MM.1S (cell line): ENCODE results near the gene MVP.
"Not testable (repeated sequence)": the region's sequence is repeated elsewhere in the genome, so short reads cannot be mapped to it uniquely, and the experiment has no call there.

ENCODE experiments used
- DNase-seq: peaks from one replicate; pipeline ENCODE4 v3.0.0-alpha.2; 2015
- H2AFZ ChIP-seq: fragments of 300-600 bp; sonication (generic); 2 replicates; pipeline ENCODE4 v1.6.0; 2016; ENCODE audit warnings: antibody characterized with exemption, low read length
- H3F3A ChIP-seq: fragments of 300-600 bp; sonication (generic); 2 replicates; pipeline ENCODE4 v1.6.1; 2016; ENCODE audit warnings: mild to moderate bottlenecking, antibody characterized with exemption, low read length, moderate library complexity, mixed read lengths; ENCODE audit not compliant: insufficient read depth
- H3K27ac ChIP-seq: fragments of 300-600 bp; sonication (generic); 2 replicates; pipeline ENCODE4 v1.5.1; 2016; ENCODE audit warnings: mild to moderate bottlenecking, low read length
- H3K27me3 ChIP-seq: fragments of 300-600 bp; sonication (generic); replicated peaks from 2 replicates; pipeline ENCODE4 v1.6.0; 2016; ENCODE audit warnings: low read length; ENCODE audit not compliant: insufficient read depth
- H3K36me3 ChIP-seq: fragments of 300-600 bp; sonication (generic); replicated peaks from 2 replicates; pipeline ENCODE4 v1.6.1; 2016; ENCODE audit warnings: mild to moderate bottlenecking, low read length, mixed read lengths; ENCODE audit not compliant: insufficient read depth
- H3K4me1 ChIP-seq: fragments of 300-600 bp; sonication (generic); 2 replicates; pipeline ENCODE4 v1.6.1; 2016; ENCODE audit warnings: low read length, mixed read lengths
- H3K4me2 ChIP-seq: fragments of 300-600 bp; sonication (generic); 2 replicates; pipeline ENCODE4 v1.6.0; 2016; ENCODE audit warnings: low read depth, low read length
- H3K4me3 ChIP-seq: fragments of 300-600 bp; sonication (generic); 2 replicates; pipeline ENCODE4 v1.5.1; 2016; ENCODE audit warnings: low read length, mixed read lengths
- H3K79me2 ChIP-seq: fragments of 300-600 bp; sonication (generic); 2 replicates; pipeline ENCODE4 v1.6.1; 2016; ENCODE audit warnings: mixed run types, low read length, mixed read lengths
- H3K9ac ChIP-seq: fragments of 300-600 bp; sonication (generic); 2 replicates; pipeline ENCODE4 v1.6.1; 2016; ENCODE audit warnings: low read length, mixed read lengths
- H3K9me2 ChIP-seq: fragments of 300-600 bp; sonication (generic); replicated peaks from 2 replicates; pipeline ENCODE4 v1.6.1; 2016; ENCODE audit warnings: mild to moderate bottlenecking, low read length, mixed read lengths; ENCODE audit not compliant: insufficient read depth
- H3K9me3 ChIP-seq: fragments of 300-600 bp; sonication (generic); replicated peaks from 2 replicates; pipeline ENCODE4 v1.6.1; 2016; ENCODE audit warnings: mild to moderate bottlenecking, low read length, mixed read lengths; ENCODE audit not compliant: insufficient read depth
- H4K20me1 ChIP-seq: fragments of 300-600 bp; sonication (generic); 2 replicates; pipeline ENCODE4 v1.6.1; 2016; ENCODE audit warnings: mild to moderate bottlenecking, low read length, moderate library complexity, mixed read lengths; ENCODE audit not compliant: insufficient read depth
- EZH2 ChIP-seq: fragments of 300-600 bp; sonication (generic); optimal IDR thresholded peaks from 2 replicates; pipeline ENCODE3; 2017; ENCODE audit warnings: low read depth, mild to moderate bottlenecking, antibody characterized with exemption, low read length, mixed read lengths
- EZH2phosphoT487 ChIP-seq: fragments of 300-600 bp; sonication (generic); IDR thresholded peaks from 2 replicates; pipeline ENCODE4 v1.6.1; 2018; ENCODE audit warnings: antibody characterized with exemption, low read length
- TF ChIP-seq, protein P1 (sequence below): fragments of 300-600 bp; sonication (generic); IDR thresholded peaks from 2 replicates; pipeline ENCODE4 v1.5.1; 2016; ENCODE audit warnings: antibody characterized with exemption, low read length, mixed read lengths

The MVP gene

DNA sequence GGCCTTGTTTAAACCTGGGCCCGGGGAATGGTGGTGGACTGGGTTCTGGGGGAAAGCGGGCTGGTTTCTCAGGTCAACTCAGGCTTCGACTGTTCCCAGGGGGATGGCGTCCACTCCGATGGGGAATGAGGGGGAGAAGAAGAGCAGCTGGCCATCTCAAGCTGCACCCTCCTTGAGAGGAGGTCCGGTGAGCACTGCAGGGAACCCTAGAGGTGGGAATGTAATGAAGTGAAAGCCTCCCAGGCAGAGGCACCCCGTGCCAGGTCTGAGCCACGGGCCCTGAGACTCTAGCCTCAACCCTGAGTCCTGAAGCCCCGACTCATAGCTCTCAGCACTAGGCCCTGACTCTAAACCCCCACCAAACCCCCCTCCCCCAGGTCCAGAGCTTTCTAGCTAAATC is 43.9 kb downstream of the MVP start:
- no peaks in the 10 kb centered on the region for H4K20me1 ChIP-seq
- H3K4me3 ChIP-seq, result no peak overlapping the region
- no peak overlapping the region for H2AFZ ChIP-seq
- peaks cover 16% of the 10 kb centered on the region for H3K79me2 ChIP-seq
- no peak overlapping the region for H3K9ac ChIP-seq
- TF ChIP-seq EZH2 (no peak), EZH2phosphoT487 (no peak)
- TF ChIP-seq, protein P1, sequence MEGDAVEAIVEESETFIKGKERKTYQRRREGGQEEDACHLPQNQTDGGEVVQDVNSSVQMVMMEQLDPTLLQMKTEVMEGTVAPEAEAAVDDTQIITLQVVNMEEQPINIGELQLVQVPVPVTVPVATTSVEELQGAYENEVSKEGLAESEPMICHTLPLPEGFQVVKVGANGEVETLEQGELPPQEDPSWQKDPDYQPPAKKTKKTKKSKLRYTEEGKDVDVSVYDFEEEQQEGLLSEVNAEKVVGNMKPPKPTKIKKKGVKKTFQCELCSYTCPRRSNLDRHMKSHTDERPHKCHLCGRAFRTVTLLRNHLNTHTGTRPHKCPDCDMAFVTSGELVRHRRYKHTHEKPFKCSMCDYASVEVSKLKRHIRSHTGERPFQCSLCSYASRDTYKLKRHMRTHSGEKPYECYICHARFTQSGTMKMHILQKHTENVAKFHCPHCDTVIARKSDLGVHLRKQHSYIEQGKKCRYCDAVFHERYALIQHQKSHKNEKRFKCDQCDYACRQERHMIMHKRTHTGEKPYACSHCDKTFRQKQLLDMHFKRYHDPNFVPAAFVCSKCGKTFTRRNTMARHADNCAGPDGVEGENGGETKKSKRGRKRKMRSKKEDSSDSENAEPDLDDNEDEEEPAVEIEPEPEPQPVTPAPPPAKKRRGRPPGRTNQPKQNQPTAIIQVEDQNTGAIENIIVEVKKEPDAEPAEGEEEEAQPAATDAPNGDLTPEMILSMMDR, result no peak
- no peaks in the 10 kb centered on the region for H3K4me1 ChIP-seq
- no peak overlapping the region for H3K4me2 ChIP-seq
- peaks cover 20% of the 10 kb centered on the region; the same call in 1 of the 2 replicates for H3K27me3 ChIP-seq
- H3K9me2 ChIP-seq, result no peaks in the 10 kb centered on the region
- H3K27ac ChIP-seq, result no peak overlapping the region
- no peak for DNase-seq
- H3K9me3 ChIP-seq, result no peaks in the 10 kb centered on the region
- no peaks in the 10 kb centered on the region for H3K36me3 ChIP-seq
- no peaks in the 10 kb centered on the region for H3F3A ChIP-seq

DNA sequence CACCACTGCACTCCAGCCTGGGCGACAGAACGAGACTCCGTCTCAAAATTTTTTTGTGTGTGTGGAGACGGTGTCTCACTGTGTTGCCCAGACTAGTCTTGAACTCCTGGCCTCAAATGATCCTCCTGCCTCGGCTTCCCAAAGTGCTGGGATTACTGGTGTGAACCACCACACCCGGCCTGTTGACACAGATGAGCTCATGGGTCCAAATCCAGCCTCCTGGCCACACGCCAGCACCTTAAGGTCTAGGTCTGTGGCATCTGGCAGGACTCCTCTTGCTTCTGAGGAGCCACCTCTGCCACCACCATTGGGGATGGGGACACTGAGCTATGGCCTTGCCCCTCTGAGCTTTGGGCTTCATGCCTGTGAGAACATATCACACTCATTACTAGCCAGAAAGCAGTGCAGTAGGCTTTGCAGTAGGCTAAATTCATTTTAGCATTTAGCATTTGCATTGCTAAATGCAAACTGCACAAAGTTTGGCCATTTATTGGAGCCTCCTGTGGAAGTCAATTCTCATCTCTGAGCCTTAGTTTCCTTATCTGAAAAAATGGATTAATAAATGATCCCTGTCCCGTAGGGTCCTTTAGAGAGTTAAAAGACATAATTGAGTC is 48.2 kb downstream of the MVP start:
- no peak for DNase-seq
- no peak overlapping the region for H3K27ac ChIP-seq

DNA sequence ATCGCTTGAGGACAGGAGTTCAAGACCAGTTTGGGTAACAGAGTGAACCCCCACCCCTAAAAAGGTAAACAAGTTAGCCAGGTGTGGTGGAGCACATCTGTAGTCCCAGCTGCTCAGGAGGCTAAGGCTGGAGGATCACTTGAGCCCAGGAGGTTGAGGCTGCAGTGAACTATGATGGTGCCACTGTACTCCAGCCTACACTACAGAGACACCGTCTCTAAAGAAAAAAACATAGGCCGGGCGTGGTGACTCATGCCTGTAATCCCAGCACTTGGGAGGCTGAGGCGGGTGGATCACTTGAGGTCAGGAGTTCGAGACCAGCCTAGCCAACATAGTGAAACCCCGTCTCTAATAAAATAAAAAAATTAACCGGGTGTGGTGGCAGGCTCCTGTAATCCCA is 48.8 kb downstream of the MVP start:
- H3K4me2 ChIP-seq, H3K9me3 ChIP-seq, H2AFZ ChIP-seq, H4K20me1 ChIP-seq, DNase-seq, H3F3A ChIP-seq, H3K27ac ChIP-seq, H3K9me2 ChIP-seq, H3K4me1 ChIP-seq, H3K79me2 ChIP-seq, H3K36me3 ChIP-seq, H3K9ac ChIP-seq, H3K4me3 ChIP-seq: not testable (repeated sequence)
- H3K27me3 ChIP-seq, result peaks cover 32% of the 10 kb centered on the region

More for the DNA sequence above, 48.2 kb downstream of the MVP start:
- no peak for TF ChIP-seq EZH2
- Histone ChIP-seq H3F3A (no peaks in the 10 kb centered on the region), H4K20me1 (no peaks in the 10 kb centered on the region), H3K4me1 (no peaks in the 10 kb centered on the region), H3K27me3 (peaks cover 30% of the 10 kb centered on the region; the same call in 1 of the 2 replicates), H3K36me3 (no peaks in the 10 kb centered on the region), H3K9ac (no peak overlapping the region), H3K9me3 (no peaks in the 10 kb centered on the region), H3K4me2 (no peak overlapping the region), H3K79me2 (no peaks in the 10 kb centered on the region), H3K4me3 (no peak overlapping the region), H3K9me2 (no peaks in the 10 kb centered on the region), H2AFZ (no peak overlapping the region)

- peaks cover 48% of the 10 kb centered on the region for H3K27me3 ChIP-seq
- no peak overlapping the region for H2AFZ ChIP-seq
- DNase-seq, result no peak
- no peaks in the 10 kb centered on the region for H3F3A ChIP-seq
- H3K9ac ChIP-seq, result no peak overlapping the region
- H3K79me2 ChIP-seq, result no peaks in the 10 kb centered on the region
- TF ChIP-seq, protein P1, result no peak
- TF ChIP-seq EZH2 (no peak), EZH2phosphoT487 (no peak)
- H3K9me2 ChIP-seq, result no peaks in the 10 kb centered on the region
- H3K4me1 ChIP-seq, result no peaks in the 10 kb centered on the region
- H3K4me3 ChIP-seq, result no peak overlapping the region
- no peak overlapping the region for H3K27ac ChIP-seq
- H3K36me3 ChIP-seq, result no peaks in the 10 kb centered on the region
- no peak overlapping the region for H3K4me2 ChIP-seq
- H4K20me1 ChIP-seq, result no peaks in the 10 kb centered on the region
- H3K9me3 ChIP-seq, result no peaks in the 10 kb centered on the region
Measured at GRCh38 chr16:29871822-29872546, 51.7 kb downstream of the MVP start.
